Endothelial cell (in vitro differentiated cells): ENCODE measurements around the gene SP7. TPM values are rescaled to one million over a fixed set of nuclear protein-coding genes. Genes with fewer than 3 reads are reported as not detected.

Experiments
- DNase-seq: peaks from one replicate; pipeline ENCODE4 v3.0.0; 2021; ENCODE audit warnings: low spot score
- H3K27ac Mint-ChIP-seq: one replicate; pipeline ENCODE4 v1.8.0; 2021; ENCODE audit warnings: mixed read lengths, inconsistent platforms; ENCODE audit not compliant: unreplicated experiment
- H3K27me3 Mint-ChIP-seq: one replicate; pipeline ENCODE4 v1.8.0; 2021; ENCODE audit warnings: mild to moderate bottlenecking, moderate library complexity, mixed read lengths, inconsistent platforms; ENCODE audit not compliant: unreplicated experiment
- H3K36me3 Mint-ChIP-seq: one replicate; pipeline ENCODE4 v1.8.0; 2021; ENCODE audit warnings: mild to moderate bottlenecking, low read depth, mixed read lengths, inconsistent platforms; ENCODE audit not compliant: unreplicated experiment
- H3K4me1 Mint-ChIP-seq: one replicate; pipeline ENCODE4 v1.8.0; 2021; ENCODE audit warnings: mild to moderate bottlenecking, mixed read lengths, inconsistent platforms; ENCODE audit not compliant: unreplicated experiment
- H3K4me3 Mint-ChIP-seq: one replicate; pipeline ENCODE4 v1.8.0; 2021; ENCODE audit warnings: mild to moderate bottlenecking, mixed read lengths, inconsistent platforms; ENCODE audit not compliant: unreplicated experiment
- H3K9me3 Mint-ChIP-seq: one replicate; pipeline ENCODE4 v1.8.0; 2021; ENCODE audit warnings: mixed read lengths, inconsistent platforms; ENCODE audit not compliant: unreplicated experiment
- CTCF ChIP-seq: fragments of 200-600 bp; sonication (generic); IDR thresholded peaks from one replicate; pipeline ENCODE4 v1.5.0; 2021; ENCODE audit warnings: antibody characterized with exemption; ENCODE audit not compliant: unreplicated experiment
- total RNA-seq: library from RNA; stranded (reverse); fragmentation: NEBNext Ultra II Directional; extraction: Animal tissue kit (Norgen Biotek cat#: 25700); gene quantifications from one replicate; pipeline ENCODE4 v1.2.1, GENCODE V29; 2021; ENCODE audit not compliant: unreplicated experiment

Gene SP7
- total RNA-seq, 1 donor from 2014 or later = 3.6 TPM

GRCh38 chr12:53327435-53328042 lies 8.6 kb downstream of the SP7 start:
- H3K4me1 Mint-ChIP-seq = peaks cover 29% of the 10 kb centered on the region
- H3K27ac Mint-ChIP-seq = peak overlapping the region; percentile 21
- H3K4me3 Mint-ChIP-seq = no peak overlapping the region
- H3K36me3 Mint-ChIP-seq = peaks cover 9% of the 10 kb centered on the region
- DNase-seq = no peak
- peaks cover 12% of the 10 kb centered on the region for H3K27me3 Mint-ChIP-seq
- no peaks in the 10 kb centered on the region for H3K9me3 Mint-ChIP-seq
- peak; percentile 33 for TF ChIP-seq CTCF

- Mint-ChIP-seq H3K9me3 (no peaks in the 10 kb centered on the region), H3K27ac (peak overlapping the region; percentile 36), H3K27me3 (peaks cover 12% of the 10 kb centered on the region), H3K4me1 (peaks cover 28% of the 10 kb centered on the region), H3K36me3 (peaks cover 9% of the 10 kb centered on the region), H3K4me3 (peak overlapping the region; percentile 85)
- DNase-seq = no peak
- TF ChIP-seq CTCF = no peak
Measured at GRCh38 chr12:53326460-53327185, 9.5 kb downstream of the SP7 start.

GRCh38 chr12:53325511-53326061 lies 10.6 kb downstream of the SP7 start:
- peak; percentile 56 for DNase-seq
- H3K27me3 Mint-ChIP-seq = peaks cover 12% of the 10 kb centered on the region

GRCh38 chr12:53324779-53325510 lies 11.2 kb downstream of the SP7 start:
- peak; percentile 63 for TF ChIP-seq CTCF
- H3K27ac Mint-ChIP-seq = peak overlapping the region; percentile 85

More at GRCh38 chr12:53325511-53326061, 10.6 kb downstream of the SP7 start:
- no peak overlapping the region for H3K27ac Mint-ChIP-seq
- TF ChIP-seq CTCF = no peak
- peaks cover 34% of the 10 kb centered on the region for H3K4me1 Mint-ChIP-seq
- H3K4me3 Mint-ChIP-seq = peak overlapping the region; percentile 85
- peaks cover 9% of the 10 kb centered on the region for H3K36me3 Mint-ChIP-seq
- H3K9me3 Mint-ChIP-seq = no peaks in the 10 kb centered on the region

More at GRCh38 chr12:53324779-53325510, 11.2 kb downstream of the SP7 start:
- Mint-ChIP-seq H3K36me3 (peaks cover 9% of the 10 kb centered on the region), H3K4me3 (peak overlapping the region; percentile 87), H3K9me3 (no peaks in the 10 kb centered on the region), H3K4me1 (peaks cover 36% of the 10 kb centered on the region), H3K27me3 (peaks cover 12% of the 10 kb centered on the region)
- DNase-seq = peak; percentile 88
